ENCODE results near the gene PARD6B.

PARD6B gene

GRCh38 chr20:50783903-50784302 lies 52.5 kb downstream of the PARD6B start:
- H3K9me3 ChIP-seq (ENCODE audit: insufficient read depth, low read length), result no peaks in the 10 kb centered on the region
- TF ChIP-seq EZH2phosphoT487 (conservative IDR thresholded peaks at IDR 0.05; ENCODE audit: low read length) (no peak), CTCF (IDR thresholded peaks at IDR 0.05; ENCODE audit: insufficient read depth, low read length, poor library complexity, severe bottlenecking) (no peak)
- no peaks in the 10 kb centered on the region for H3K27me3 ChIP-seq (ENCODE audit: low read length)
- H3K9me2 ChIP-seq (replicated peaks; ENCODE audit: insufficient read depth, low read length), result no peaks in the 10 kb centered on the region
- H2AFZ ChIP-seq (ENCODE audit: low read depth, low read length, severe bottlenecking), result no peak overlapping the region
- H3K36me3 ChIP-seq (ENCODE audit: low read length), result no peaks in the 10 kb centered on the region
- no peak overlapping the region for H3K4me2 ChIP-seq (ENCODE audit: low read depth, low read length, poor library complexity, severe bottlenecking)
- no peak overlapping the region for H3K27ac ChIP-seq (ENCODE audit: low read depth, low read length)
- H4K20me1 ChIP-seq (ENCODE audit: low read depth, low read length), result no peaks in the 10 kb centered on the region
- H3K79me2 ChIP-seq (ENCODE audit: insufficient read depth, low read length), result no peaks in the 10 kb centered on the region
- H3K9ac ChIP-seq (ENCODE audit: low read length), result no peak overlapping the region
- H3K4me3 ChIP-seq (ENCODE audit: insufficient read depth, low read length, poor library complexity, severe bottlenecking), result no peak overlapping the region
- no peaks in the 10 kb centered on the region for H3F3A ChIP-seq (ENCODE audit: insufficient read depth)

GRCh38 chr20:50784464-50784863 lies 53.1 kb downstream of the PARD6B start:
- no peak overlapping the region for H2AFZ ChIP-seq (ENCODE audit: low read depth, low read length, severe bottlenecking)
- no peaks in the 10 kb centered on the region for H3K36me3 ChIP-seq (ENCODE audit: low read length)
- no peak overlapping the region for H3K4me2 ChIP-seq (ENCODE audit: low read depth, low read length, poor library complexity, severe bottlenecking)
- no peaks in the 10 kb centered on the region for H3K79me2 ChIP-seq (ENCODE audit: insufficient read depth, low read length)
- no peaks in the 10 kb centered on the region for H4K20me1 ChIP-seq (ENCODE audit: low read depth, low read length)
- H3K9ac ChIP-seq (ENCODE audit: low read length), result no peak overlapping the region
- no peak for TF ChIP-seq EZH2phosphoT487 (conservative IDR thresholded peaks at IDR 0.05; ENCODE audit: low read length)
- no peak for TF ChIP-seq CTCF (IDR thresholded peaks at IDR 0.05; ENCODE audit: insufficient read depth, low read length, poor library complexity, severe bottlenecking)
- H3F3A ChIP-seq (ENCODE audit: insufficient read depth), result no peaks in the 10 kb centered on the region
- no peaks in the 10 kb centered on the region for H3K27me3 ChIP-seq (ENCODE audit: low read length)
- H3K9me2 ChIP-seq (replicated peaks; ENCODE audit: insufficient read depth, low read length), result no peaks in the 10 kb centered on the region
- no peak overlapping the region for H3K4me3 ChIP-seq (ENCODE audit: insufficient read depth, low read length, poor library complexity, severe bottlenecking)
- H3K27ac ChIP-seq (ENCODE audit: low read depth, low read length), result no peak overlapping the region
- no peaks in the 10 kb centered on the region for H3K9me3 ChIP-seq (ENCODE audit: insufficient read depth, low read length)

DNA sequence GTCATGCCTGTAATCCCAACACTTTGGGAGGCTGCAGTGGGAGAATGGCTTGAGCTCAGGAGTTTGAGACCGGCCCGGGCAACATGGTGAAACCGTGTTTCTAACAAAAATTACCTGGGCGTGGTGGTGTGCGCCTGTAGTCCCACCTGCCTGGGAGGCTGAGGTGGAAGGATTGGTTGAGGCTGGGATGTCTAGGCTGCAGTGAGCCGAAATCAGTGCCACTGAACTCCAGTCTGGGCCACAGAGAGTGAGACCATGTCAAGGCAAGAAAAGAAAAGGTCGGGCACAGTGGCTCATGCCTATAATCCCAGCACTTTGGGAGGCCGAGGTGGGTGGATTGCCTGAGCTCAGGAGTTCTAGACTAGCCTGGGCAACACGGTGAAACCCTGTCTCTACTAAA lies 55.3 kb downstream of the PARD6B start:
- TF ChIP-seq CTCF (IDR thresholded peaks at IDR 0.05; ENCODE audit: insufficient read depth, low read length, poor library complexity, severe bottlenecking) (no peak), EZH2phosphoT487 (conservative IDR thresholded peaks at IDR 0.05; ENCODE audit: low read length) (no peak)
- Histone ChIP-seq H3F3A (ENCODE audit: insufficient read depth) (no peaks in the 10 kb centered on the region), H3K4me3 (ENCODE audit: insufficient read depth, low read length, poor library complexity, severe bottlenecking) (no peak overlapping the region), H3K36me3 (ENCODE audit: low read length) (no peaks in the 10 kb centered on the region), H3K9me2 (replicated peaks; ENCODE audit: insufficient read depth, low read length) (no peaks in the 10 kb centered on the region), H3K4me2 (ENCODE audit: low read depth, low read length, poor library complexity, severe bottlenecking) (no peak overlapping the region), H3K9ac (ENCODE audit: low read length) (no peak overlapping the region), H3K27ac (ENCODE audit: low read depth, low read length) (no peak overlapping the region), H3K9me3 (ENCODE audit: insufficient read depth, low read length) (no peaks in the 10 kb centered on the region), H3K79me2 (ENCODE audit: insufficient read depth, low read length) (no peaks in the 10 kb centered on the region), H2AFZ (ENCODE audit: low read depth, low read length, severe bottlenecking) (no peak overlapping the region), H3K27me3 (ENCODE audit: low read length) (no peaks in the 10 kb centered on the region), H4K20me1 (ENCODE audit: low read depth, low read length) (no peaks in the 10 kb centered on the region)

DNA sequence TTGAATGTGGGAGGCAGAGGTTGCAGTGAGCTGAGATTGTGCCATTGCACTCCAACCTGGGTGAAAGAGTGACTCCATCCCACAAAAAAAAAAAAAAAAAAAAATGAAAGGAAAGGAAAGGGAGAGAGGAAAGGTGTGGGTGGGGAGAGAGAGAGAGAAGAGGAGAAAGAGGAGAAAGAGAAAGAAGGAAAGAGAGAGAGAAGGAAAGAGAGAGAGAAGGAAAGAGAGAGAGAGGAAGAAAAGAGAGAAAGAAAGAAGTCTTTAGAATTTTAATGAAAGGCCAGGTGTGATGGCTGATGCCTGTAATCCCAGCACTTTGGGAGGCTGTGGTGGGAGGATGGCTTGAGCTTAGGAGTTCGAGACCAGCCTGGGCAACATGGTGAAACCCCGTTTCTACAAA lies 55.8 kb downstream of the PARD6B start:
- Histone ChIP-seq H3K9me2 (replicated peaks; ENCODE audit: insufficient read depth, low read length) (no peaks in the 10 kb centered on the region), H3K79me2 (ENCODE audit: insufficient read depth, low read length) (no peaks in the 10 kb centered on the region), H3F3A (ENCODE audit: insufficient read depth) (no peaks in the 10 kb centered on the region), H3K9ac (ENCODE audit: low read length) (no peak overlapping the region), H3K9me3 (ENCODE audit: insufficient read depth, low read length) (no peaks in the 10 kb centered on the region), H3K4me3 (ENCODE audit: insufficient read depth, low read length, poor library complexity, severe bottlenecking) (no peak overlapping the region), H2AFZ (ENCODE audit: low read depth, low read length, severe bottlenecking) (no peak overlapping the region), H3K36me3 (ENCODE audit: low read length) (no peaks in the 10 kb centered on the region), H3K27me3 (ENCODE audit: low read length) (no peaks in the 10 kb centered on the region), H3K4me2 (ENCODE audit: low read depth, low read length, poor library complexity, severe bottlenecking) (no peak overlapping the region), H4K20me1 (ENCODE audit: low read depth, low read length) (no peaks in the 10 kb centered on the region), H3K27ac (ENCODE audit: low read depth, low read length) (no peak overlapping the region)
- TF ChIP-seq CTCF (IDR thresholded peaks at IDR 0.05; ENCODE audit: insufficient read depth, low read length, poor library complexity, severe bottlenecking), result no peak
- no peak for TF ChIP-seq EZH2phosphoT487 (conservative IDR thresholded peaks at IDR 0.05; ENCODE audit: low read length)

Data from SU-DHL-6 (cell line).